ENCODE results near the gene MAP2.

DNA sequence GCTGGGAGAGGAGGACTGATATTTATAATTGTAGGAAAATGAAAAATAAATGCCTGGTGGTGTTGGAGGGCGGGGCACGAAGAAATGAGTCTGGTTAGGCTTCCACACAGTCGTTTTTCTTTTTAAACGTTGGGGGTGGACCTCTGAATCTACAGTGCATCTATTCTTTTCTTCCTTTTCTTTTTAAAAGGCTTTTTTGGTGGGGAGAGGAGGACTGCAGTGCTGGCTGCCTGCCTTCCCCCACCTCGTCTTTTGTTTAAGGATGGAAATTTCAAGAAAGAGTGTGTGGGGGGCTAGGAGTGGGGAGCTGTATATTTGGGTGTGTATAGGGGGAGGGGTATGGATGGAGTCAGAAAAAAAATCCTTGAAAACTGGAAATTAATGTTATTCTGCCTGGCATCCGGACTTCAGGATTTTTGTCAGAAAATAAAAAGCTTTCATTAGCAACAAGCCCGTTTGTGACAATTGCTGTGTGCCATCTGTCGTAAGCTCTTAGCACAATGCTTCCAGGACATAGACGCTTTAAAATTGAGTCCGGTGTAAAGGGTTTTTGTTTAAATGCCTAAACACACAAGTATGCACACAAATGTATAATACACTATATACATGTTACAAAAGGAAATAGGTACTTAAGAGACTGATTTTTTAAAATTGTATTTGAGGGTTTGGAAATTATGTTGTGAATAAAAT lies 1.1 kb downstream of the MAP2 start:
- TF ChIP-seq EP300 (IDR thresholded peaks at IDR 0.05) (no peak), POLR2AphosphoS5 (IDR thresholded peaks at IDR 0.05) (no peak)
- TF ChIP-seq, protein P1, sequence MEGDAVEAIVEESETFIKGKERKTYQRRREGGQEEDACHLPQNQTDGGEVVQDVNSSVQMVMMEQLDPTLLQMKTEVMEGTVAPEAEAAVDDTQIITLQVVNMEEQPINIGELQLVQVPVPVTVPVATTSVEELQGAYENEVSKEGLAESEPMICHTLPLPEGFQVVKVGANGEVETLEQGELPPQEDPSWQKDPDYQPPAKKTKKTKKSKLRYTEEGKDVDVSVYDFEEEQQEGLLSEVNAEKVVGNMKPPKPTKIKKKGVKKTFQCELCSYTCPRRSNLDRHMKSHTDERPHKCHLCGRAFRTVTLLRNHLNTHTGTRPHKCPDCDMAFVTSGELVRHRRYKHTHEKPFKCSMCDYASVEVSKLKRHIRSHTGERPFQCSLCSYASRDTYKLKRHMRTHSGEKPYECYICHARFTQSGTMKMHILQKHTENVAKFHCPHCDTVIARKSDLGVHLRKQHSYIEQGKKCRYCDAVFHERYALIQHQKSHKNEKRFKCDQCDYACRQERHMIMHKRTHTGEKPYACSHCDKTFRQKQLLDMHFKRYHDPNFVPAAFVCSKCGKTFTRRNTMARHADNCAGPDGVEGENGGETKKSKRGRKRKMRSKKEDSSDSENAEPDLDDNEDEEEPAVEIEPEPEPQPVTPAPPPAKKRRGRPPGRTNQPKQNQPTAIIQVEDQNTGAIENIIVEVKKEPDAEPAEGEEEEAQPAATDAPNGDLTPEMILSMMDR (IDR thresholded peaks at IDR 0.05) = no peak
